GM18870 (cell line): Measurements from ENCODE around the gene FAM20C.
"Not testable (repeated sequence)": the region's sequence is repeated elsewhere in the genome, so short reads cannot be mapped to it uniquely, and the experiment has no call there.

Experiments
- ATAC-seq: cut with Tn5 transposase; IDR thresholded peaks from one replicate; pipeline ENCODE4 v1.9.1; 2021; ENCODE audit warnings: moderate library complexity; ENCODE audit not compliant: unreplicated experiment

FAM20C gene

GRCh38 chr7:190196-190595 lies 2.2 kb upstream of the FAM20C start:
- ATAC-seq: no peak

- no peak for ATAC-seq
Observed at GRCh38 chr7:191105-191980, 1.0 kb upstream of the FAM20C start.

GRCh38 chr7:192701-193480 lies 520 bp downstream of the FAM20C start:
- ATAC-seq: no peak

GRCh38 chr7:193481-194251 lies 1.3 kb downstream of the FAM20C start:
- no peak for ATAC-seq

GRCh38 chr7:194252-195009 lies 2.1 kb downstream of the FAM20C start:
- ATAC-seq: no peak

- ATAC-seq: no peak
Observed at GRCh38 chr7:195010-195829, 2.8 kb downstream of the FAM20C start.

- ATAC-seq: no peak
Observed at GRCh38 chr7:195830-196128, 3.4 kb downstream of the FAM20C start.

- ATAC-seq: no peak
Observed at GRCh38 chr7:196283-196682, 3.9 kb downstream of the FAM20C start.

- ATAC-seq: no peak
Observed at GRCh38 chr7:196778-197321, 4.5 kb downstream of the FAM20C start.

- ATAC-seq: no peak
Observed at GRCh38 chr7:197413-198335, 5.3 kb downstream of the FAM20C start.

GRCh38 chr7:199483-200249 lies 7.3 kb downstream of the FAM20C start:
- ATAC-seq: no peak

GRCh38 chr7:200290-200689 lies 7.9 kb downstream of the FAM20C start:
- ATAC-seq: no peak

- no peak for ATAC-seq
Observed at GRCh38 chr7:200704-201103, 8.3 kb downstream of the FAM20C start.

- ATAC-seq: no peak
Observed at GRCh38 chr7:204326-204725, 12.0 kb downstream of the FAM20C start.

GRCh38 chr7:205115-206010 lies 13.0 kb downstream of the FAM20C start:
- ATAC-seq: no peak

- ATAC-seq: not testable (repeated sequence)
Observed at GRCh38 chr7:206351-206750, 14.0 kb downstream of the FAM20C start.
